Right lobe of liver (tissue), 6 donors: ENCODE data around the gene ZC3H12D. TPM values are rescaled to one million over a fixed set of nuclear protein-coding genes. Genes with fewer than 3 reads are reported as not detected.

Experiments used
- ATAC-seq, 4 donors: fragments of 200-7000 bp; cut with Tn5 transposase; one replicate each; pipeline ENCODE4 v1.9.1; 2020; ENCODE audit warnings: mild to moderate bottlenecking in 4 of 4, moderate library complexity in 4 of 4
- DNase-seq, 3 donors: peaks; one replicate each; pipeline ENCODE4 v3.0.0-alpha.2; 2020
- H3K27ac ChIP-seq, 3 donors: fragments of 200-600 bp; one replicate each; pipeline ENCODE4 v1.8.0; 2022
- H3K27me3 ChIP-seq, 2 donors: fragments of 200-600 bp; one replicate each; pipeline ENCODE4 v1.8.0; 2022
- H3K36me3 ChIP-seq, 4 donors: fragments of 200-600 bp; sonication (generic) in 1 of 4; one replicate each; pipeline versions ENCODE4 v1.5.1 to v1.8.0; 2017 to 2022; ENCODE audit warnings: control low read depth in 1 of 4
- H3K4me1 ChIP-seq, 4 donors: fragments of 200-600 bp; sonication (generic) in 1 of 4; one replicate each; pipeline versions ENCODE4 v1.5.1 to v1.8.0; 2017 to 2022; ENCODE audit warnings: control low read depth in 1 of 4
- H3K4me3 ChIP-seq, 3 donors: fragments of 200-600 bp; one replicate each; pipeline ENCODE4 v1.8.0; 2022
- H3K9me3 ChIP-seq, 4 donors: fragments of 200-600 bp; sonication (generic) in 1 of 4; one replicate each; pipeline versions ENCODE4 v1.5.1 to v1.8.0; 2017 to 2022; ENCODE audit warnings: control low read depth in 1 of 4
- POLR2A ChIP-seq: fragments of 450-650 bp; IDR thresholded peaks from one replicate; pipeline ENCODE4 v1.6.1; 2017; ENCODE audit warnings: antibody characterized with exemption, mild to moderate bottlenecking
- WGBS: methylation state at CpG from one replicate; pipeline ENCODE4 v1.1.6; 2018; ENCODE audit warnings: low coverage, low lambda C conversion rate; ENCODE audit not compliant: insufficient coverage; ENCODE audit errors: missing lambda C conversion rate; 5-methylcytosine and 5-hydroxymethylcytosine counted together
- intact Hi-C, 2 donors: fragments of 100-400 bp; cut with DNase I; formaldehyde crosslinking; loops; one replicate each; pipeline versions ENCODE4 v1.11.2 to v1.14.1; 2022
- total RNA-seq, 6 experiments: library from RNA; depleted of rRNA in 2 of 6; stranded (reverse); fragments of >200 nt in 2 of 6; fragmentation: NEBNext Ultra II Directional in 3 of 6; extraction: Animal tissue kit (Norgen Biotek cat#: 25700) in 3 of 6; gene quantifications; one replicate each; pipeline versions ENCODE4 v1.1.0 to v1.2.4, GENCODE V29; 2016 to 2023
- TF ChIP-seq, protein P1 (sequence below), 4 donors: fragments of 200-600 bp in 3 of 4; fragments of 450-650 bp in 1 of 4; IDR thresholded peaks; one replicate each; pipeline versions ENCODE4 v1.5.1 to v1.8.0; 2016 to 2022; ENCODE audit warnings: antibody characterized with exemption in 4 of 4, mild to moderate bottlenecking in 2 of 4
- donor health status: DM: no; HTN: yes; CAD: no.
- donor health status: DM: no; HTN: no; CAD: no.
- donor health status: DM: no; HTN: no; CAD: no.
- donor health status: DM: no; HTN: yes; CAD: no.
- donor health status: DM: no; HTN: yes; CAD: no.

Gene ZC3H12D
- total RNA-seq, 6 experiments from 2014 or later: 0.49 to 1.4 (median 0.90) TPM

DNA sequence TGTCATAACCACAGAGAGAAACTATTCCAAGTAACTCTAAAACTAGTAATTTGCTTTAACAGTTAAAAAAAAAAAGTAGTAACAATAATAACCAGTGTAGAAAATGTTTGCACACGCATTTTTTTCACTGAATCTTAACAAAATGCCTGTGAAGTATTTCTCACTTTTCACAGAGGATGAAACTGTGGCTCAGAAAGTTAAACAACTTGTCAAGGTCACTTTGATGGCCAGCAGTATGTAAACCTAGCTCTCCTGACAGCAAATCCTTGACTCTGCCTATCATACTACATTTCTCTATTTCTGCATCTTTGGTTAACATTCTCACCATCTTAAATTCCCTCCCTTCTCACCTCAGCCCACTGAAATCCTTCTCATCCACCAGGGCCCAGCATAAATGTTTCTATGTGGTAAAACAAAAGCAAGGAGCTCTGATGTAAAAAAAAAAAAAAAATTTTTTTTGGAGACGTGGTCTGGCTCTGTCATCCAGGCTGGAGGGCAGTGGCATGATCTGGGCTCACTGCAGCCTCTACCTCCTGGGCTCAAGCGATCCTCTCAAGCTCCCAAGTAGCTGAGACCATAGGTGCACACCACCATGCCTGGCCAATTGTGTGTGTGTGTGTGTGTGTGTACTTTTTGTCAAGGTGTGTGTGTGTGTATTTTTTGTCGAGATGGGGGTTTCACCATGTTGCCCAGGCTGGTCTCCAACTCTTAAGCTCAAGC is 26.1 kb upstream of the ZC3H12D start:
- peaks cover 0 to 12% (median 3%) of the 10 kb centered on the region in 4 donors for H3K36me3 ChIP-seq
- no peaks in the 10 kb centered on the region for H3K4me1 ChIP-seq
- H3K4me3 ChIP-seq: no peak overlapping the region
- H3K27ac ChIP-seq: no peak overlapping the region
- H3K9me3 ChIP-seq: no peaks in the 10 kb centered on the region
- DNase-seq: no peak
- ATAC-seq: no peak
- TF ChIP-seq POLR2A: no peak
- TF ChIP-seq, protein P1, sequence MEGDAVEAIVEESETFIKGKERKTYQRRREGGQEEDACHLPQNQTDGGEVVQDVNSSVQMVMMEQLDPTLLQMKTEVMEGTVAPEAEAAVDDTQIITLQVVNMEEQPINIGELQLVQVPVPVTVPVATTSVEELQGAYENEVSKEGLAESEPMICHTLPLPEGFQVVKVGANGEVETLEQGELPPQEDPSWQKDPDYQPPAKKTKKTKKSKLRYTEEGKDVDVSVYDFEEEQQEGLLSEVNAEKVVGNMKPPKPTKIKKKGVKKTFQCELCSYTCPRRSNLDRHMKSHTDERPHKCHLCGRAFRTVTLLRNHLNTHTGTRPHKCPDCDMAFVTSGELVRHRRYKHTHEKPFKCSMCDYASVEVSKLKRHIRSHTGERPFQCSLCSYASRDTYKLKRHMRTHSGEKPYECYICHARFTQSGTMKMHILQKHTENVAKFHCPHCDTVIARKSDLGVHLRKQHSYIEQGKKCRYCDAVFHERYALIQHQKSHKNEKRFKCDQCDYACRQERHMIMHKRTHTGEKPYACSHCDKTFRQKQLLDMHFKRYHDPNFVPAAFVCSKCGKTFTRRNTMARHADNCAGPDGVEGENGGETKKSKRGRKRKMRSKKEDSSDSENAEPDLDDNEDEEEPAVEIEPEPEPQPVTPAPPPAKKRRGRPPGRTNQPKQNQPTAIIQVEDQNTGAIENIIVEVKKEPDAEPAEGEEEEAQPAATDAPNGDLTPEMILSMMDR (IDR thresholded peaks at IDR 0.05): no peak
- H3K27me3 ChIP-seq: no peaks in the 10 kb centered on the region
- intact Hi-C loops: no loop called here
- 81% methylated on average over 4 of the region's 4 CpGs for WGBS

- 48% methylated on average over 3 of the region's 3 CpGs for WGBS
These were observed 23.7 kb upstream of the ZC3H12D start for GRCh38 chr6:149508485-149508884.

DNA sequence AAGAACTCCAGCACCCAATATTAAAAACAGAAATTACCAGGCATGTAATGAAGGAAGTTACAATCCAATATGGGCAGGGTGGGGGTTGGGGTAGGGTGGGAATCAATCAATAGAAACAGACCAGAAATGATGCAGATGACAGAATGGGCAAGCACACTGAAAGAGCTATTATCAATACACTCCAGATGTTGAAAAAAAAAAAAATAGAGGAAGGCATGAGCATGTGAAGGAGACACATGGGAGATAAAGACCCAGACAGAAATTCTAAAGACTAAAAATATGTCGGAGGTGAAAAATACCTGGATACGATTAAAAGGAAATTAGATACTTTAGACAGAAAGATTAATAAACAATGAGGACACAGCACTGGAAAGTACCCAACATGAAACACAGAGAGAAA is 19.1 kb upstream of the ZC3H12D start:
- H3K4me1 ChIP-seq: no peaks in the 10 kb centered on the region
- H3K27ac ChIP-seq: no peak overlapping the region
- WGBS: 68% methylated on average over 2 of the region's 2 CpGs
- H3K36me3 ChIP-seq: peaks cover 0 to 17% (median under 1%) of the 10 kb centered on the region in 4 donors
- ATAC-seq (no peak), DNase-seq (no peak)
- no peak for TF ChIP-seq POLR2A
- TF ChIP-seq, protein P1 (IDR thresholded peaks at IDR 0.05): no peak
- no peak overlapping the region for H3K4me3 ChIP-seq
- H3K27me3 ChIP-seq: no peaks in the 10 kb centered on the region
- no peaks in the 10 kb centered on the region for H3K9me3 ChIP-seq
- intact Hi-C loops: no loop called here

More at GRCh38 chr6:149508485-149508884, 23.7 kb upstream of the ZC3H12D start:
- ATAC-seq (no peak), DNase-seq (no peak)
- H3K27me3 ChIP-seq: no peaks in the 10 kb centered on the region
- H3K4me1 ChIP-seq: no peaks in the 10 kb centered on the region
- H3K4me3 ChIP-seq: no peak overlapping the region
- H3K27ac ChIP-seq: no peak overlapping the region
- no peak for TF ChIP-seq POLR2A
- TF ChIP-seq, protein P1 (IDR thresholded peaks at IDR 0.05): no peak
- no peaks in the 10 kb centered on the region for H3K9me3 ChIP-seq
- intact Hi-C loops: no loop called here
- H3K36me3 ChIP-seq: peaks cover 0 to 26% (median 4%) of the 10 kb centered on the region in 4 donors

- TF ChIP-seq, protein P1 (IDR thresholded peaks at IDR 0.05): no peak
- no peak for TF ChIP-seq POLR2A
- H3K4me1 ChIP-seq: no peaks in the 10 kb centered on the region
- ATAC-seq: no peak
- H3K4me3 ChIP-seq: no peak overlapping the region
- DNase-seq: no peak
- WGBS: 95% methylated on average over 2 of the region's 2 CpGs
- no peak overlapping the region for H3K27ac ChIP-seq
- no peaks in the 10 kb centered on the region for H3K27me3 ChIP-seq
- peaks cover 0 to 17% (median under 1%) of the 10 kb centered on the region in 4 donors for H3K36me3 ChIP-seq
- H3K9me3 ChIP-seq: no peaks in the 10 kb centered on the region
- intact Hi-C loops: no loop called here
These were observed 18.5 kb upstream of the ZC3H12D start for GRCh38 chr6:149503276-149503675.
